HepG2 (cell line): Measurements from ENCODE around the gene SNPH. TPM values are rescaled to one million over a fixed set of nuclear protein-coding genes. Genes with fewer than 3 reads are reported as not detected.

ENCODE experiments used
- ATAC-seq: fragments of 200-7000 bp; cut with Tn5 transposase; 3 replicates; pipeline ENCODE4 v1.9.1; 2020; ENCODE audit warnings: mild to moderate bottlenecking, moderate library complexity
- BruUV-seq: library from RNA; stranded (reverse); fragments of 400-500 nt; replicated peaks from 2 replicates; lab custom pipeline; 2021; lab: Mats Ljungman, UMichigan
- CTCF ChIA-PET: fragments of 300-600 bp; formaldehyde crosslinking; extraction: SDS; loops from one replicate; lab custom pipeline; 2021; ENCODE audit warnings: low total read pairs, inconsistent platforms, low intra/inter-chr PET ratio; lab: Yijun Ruan, JAX
- POLR2A ChIA-PET: fragments of 350-600 bp; sonication (Branson Sonifier 250); formaldehyde crosslinking; loops from one replicate; lab custom pipeline; 2020; ENCODE audit warnings: antibody characterized with exemption, inconsistent platforms; lab: Yijun Ruan, JAX
- DNase-seq: peaks from one replicate; pipeline ENCODE4 v3.0.0-alpha.2; 2015; ENCODE audit warnings: low spot score
- FAIRE-seq: peaks from 3 replicates; lab custom pipeline; 2011; peaks lifted over from hg19 to GRCh38; lab: Jason Lieb, UNC
- H2AFZ ChIP-seq: one replicate; pipeline ENCODE4 v1.6.1; 2011; ENCODE audit warnings: low read length, inconsistent platforms
- H3K27ac ChIP-seq: fragments of 300-600 bp; 3 replicates; pipeline ENCODE4 v1.8.0; 2011; ENCODE audit warnings: mixed run types, mild to moderate bottlenecking, mixed read lengths, low read length, inconsistent platforms; ENCODE audit not compliant: insufficient read depth; ENCODE audit errors: extremely low read length
- H3K27me3 ChIP-seq, 2 experiments: fragments of 200-600 bp in 1 of 2; 2 replicates in 1 of 2; 3 replicates in 1 of 2; pipeline versions ENCODE4 v1.6.0 to v1.8.0; 2011; ENCODE audit warnings: low read length in 2 of 2, mild to moderate bottlenecking in 2 of 2, moderate library complexity in 2 of 2, inconsistent platforms in 1 of 2; ENCODE audit not compliant: insufficient read depth in 2 of 2, control insufficient read depth in 1 of 2
- H3K36me3 ChIP-seq, 2 experiments: fragments of 200-600 bp in 1 of 2; replicated peaks in 1 of 2; 2 replicates in 1 of 2; 3 replicates in 1 of 2; pipeline versions ENCODE4 v1.5.1 to v1.8.0; 2011; ENCODE audit warnings: low read length in 2 of 2, inconsistent platforms in 1 of 2; ENCODE audit not compliant: insufficient read depth in 2 of 2, control insufficient read depth in 1 of 2
- H3K4me1 ChIP-seq: 2 replicates; pipeline ENCODE4 v1.5.1; 2012; ENCODE audit warnings: low read length, inconsistent platforms; ENCODE audit not compliant: insufficient read depth
- H3K4me2 ChIP-seq: 2 replicates; pipeline ENCODE4 v1.6.0; 2011; ENCODE audit warnings: low read depth, low read length, inconsistent platforms
- H3K4me3 ChIP-seq, 3 experiments: fragments of 200-600 bp in 1 of 3; sonication (generic), shearing (Covaris generic) in 1 of 3; replicated peaks in 1 of 3; 2 replicates each; pipeline ENCODE4 v1.5.1; 2011 to 2016; ENCODE audit warnings: low read length in 3 of 3, inconsistent platforms in 2 of 3, low read depth in 2 of 3, mild to moderate bottlenecking in 2 of 3, control low read depth in 1 of 3, mixed read lengths in 1 of 3; ENCODE audit not compliant: insufficient read depth in 1 of 3
- H3K79me2 ChIP-seq: one replicate; pipeline ENCODE4 v1.6.1; 2011; ENCODE audit warnings: low read length, inconsistent platforms; ENCODE audit not compliant: insufficient read depth
- H3K9ac ChIP-seq: 2 replicates; pipeline ENCODE4 v1.6.0; 2011; ENCODE audit warnings: mild to moderate bottlenecking, low read depth, low read length, inconsistent platforms; ENCODE audit not compliant: insufficient read depth
- H3K9me3 ChIP-seq: 2 replicates; pipeline ENCODE4 v1.5.1; 2012; ENCODE audit warnings: mild to moderate bottlenecking, low read length
- H4K20me1 ChIP-seq: 2 replicates; pipeline ENCODE4 v1.6.0; 2011; ENCODE audit warnings: inconsistent platforms, mild to moderate bottlenecking, low read length, moderate library complexity; ENCODE audit not compliant: insufficient read depth
- AGO2 ChIP-seq: fragments of 200-400 bp; formaldehyde crosslinking; optimal IDR thresholded peaks from 2 replicates; pipeline ENCODE3; 2017; ENCODE audit warnings: mild to moderate bottlenecking, low read depth, low read length, moderate library complexity
- ARHGAP35 ChIP-seq: sonication (generic); formaldehyde crosslinking; IDR thresholded peaks from 2 replicates; pipeline ENCODE4 v1.9.0; 2022; ENCODE audit warnings: mild to moderate bottlenecking, inconsistent platforms, moderate library complexity, missing genetic modification reagents, borderline replicate concordance
- BORCS8-MEF2B ChIP-seq: sonication (generic); formaldehyde crosslinking; IDR thresholded peaks from 2 replicates; pipeline ENCODE4 v1.8.0; 2022; ENCODE audit warnings: mild to moderate bottlenecking, missing genetic modification reagents
- CEBPB ChIP-seq: IDR thresholded peaks from 2 replicates; pipeline ENCODE4 v1.6.1; 2011; ENCODE audit warnings: low read depth, low read length, improper control_type of control experiment, borderline replicate concordance
- CEBPG ChIP-seq: IDR thresholded peaks from 2 replicates; pipeline ENCODE4 v1.6.1; 2016
- HNF4A ChIP-seq: sonication (generic); formaldehyde crosslinking; IDR thresholded peaks from 2 replicates; pipeline ENCODE4 v1.4.0; 2020; ENCODE audit warnings: missing genetic modification reagents
- JARID2 ChIP-seq: sonication (generic); formaldehyde crosslinking; IDR thresholded peaks from 2 replicates; pipeline ENCODE4 v1.8.1; 2023; ENCODE audit warnings: missing genetic modification reagents, inconsistent platforms; ENCODE audit not compliant: insufficient replicate concordance
- NCOA1 ChIP-seq: sonication (generic); formaldehyde crosslinking; IDR thresholded peaks from 2 replicates; pipeline ENCODE4 v1.9.0; 2021; ENCODE audit warnings: missing genetic modification reagents
- ZNF138 ChIP-seq: sonication (generic); formaldehyde crosslinking; IDR thresholded peaks from 2 replicates; pipeline ENCODE4 v1.5.0; 2020; ENCODE audit warnings: mild to moderate bottlenecking, low read depth, missing genetic modification reagents
- ZNF205 ChIP-seq: IDR thresholded peaks from 2 replicates; pipeline ENCODE4 v1.6.1; 2018; ENCODE audit warnings: missing biosample characterization, missing genetic modification reagents
- ZNF329 ChIP-seq: sonication (generic); formaldehyde crosslinking; IDR thresholded peaks from 2 replicates; pipeline ENCODE4 v1.9.0; 2021; ENCODE audit warnings: low read depth, mild to moderate bottlenecking, missing genetic modification reagents
- ZNF564 ChIP-seq: sonication (generic); formaldehyde crosslinking; IDR thresholded peaks from 2 replicates; pipeline ENCODE4 v1.8.1; 2023; ENCODE audit warnings: mild to moderate bottlenecking, missing genetic modification reagents
- ZNF747 ChIP-seq: sonication (generic); formaldehyde crosslinking; IDR thresholded peaks from 2 replicates; pipeline ENCODE4 v1.8.1; 2023; ENCODE audit warnings: missing genetic modification reagents, mild to moderate bottlenecking, borderline replicate concordance
- ZSCAN9 ChIP-seq: IDR thresholded peaks from 2 replicates; pipeline ENCODE4 v1.6.1; 2016; ENCODE audit warnings: borderline replicate concordance
- WGBS: methylation state at CpG from one replicate; pipeline ENCODE4 v1.1.6; 2017; ENCODE audit warnings: low lambda C conversion rate; 5-methylcytosine and 5-hydroxymethylcytosine counted together
- in situ Hi-C: cut with HindIII; loops from 2 replicates; pipeline ENCODE4 v1.10.0; 2017; ENCODE audit warnings: low pct_unique_long_range_greater_than_20kb; ENCODE audit not compliant: extremely low pct_ligation_motif_present
- intact Hi-C: fragments of 100-400 bp; cut with micrococcal nuclease; formaldehyde crosslinking; loops from one replicate; pipeline ENCODE4 v1.10.0; 2022; ENCODE audit not compliant: unreplicated experiment
- polyA plus RNA-seq, 8 experiments: library from polyadenylated mRNA; depleted of rRNA in 3 of 8; stranded (reverse) in 7 of 8; unstranded in 1 of 8; fragments of >200 nt; fragmentation: Illumina TruSeq in 4 of 8; extraction: Trizol in 4 of 8; gene quantifications; 2 replicates each; pipeline versions ENCODE4 v1.2.1 to v1.2.3, GENCODE V29; 2011 to 2016; ENCODE audit warnings: low read depth in 4 of 8, missing spikeins in 1 of 8, mixed read lengths in 1 of 8; ENCODE audit not compliant: insufficient read depth in 1 of 8
- total RNA-seq, 5 experiments: library from RNA; depleted of rRNA; stranded (reverse); fragments of >200 nt; fragmentation: Illumina TruSeq; extraction: Trizol; gene quantifications; 2 replicates each; pipeline ENCODE4 v1.2.3, GENCODE V29; 2016; ENCODE audit warnings: low read depth in 1 of 5
- TF ChIP-seq, protein P1 (sequence below), 2 experiments: IDR thresholded peaks; 2 replicates each; pipeline ENCODE4 v1.6.1; 2011 to 2012; ENCODE audit warnings: low read length in 2 of 2, borderline replicate concordance in 1 of 2, low read depth in 1 of 2, mild to moderate bottlenecking in 1 of 2, moderate library complexity in 1 of 2
- TF ChIP-seq, protein P2 (sequence below): sonication (generic); formaldehyde crosslinking; IDR thresholded peaks from 2 replicates; pipeline ENCODE4 v1.5.1; 2020; ENCODE audit warnings: mild to moderate bottlenecking, missing genetic modification reagents

Gene SNPH
- total and polyA plus RNA-seq, 2 of the 13 experiments (the other 11 are each of a cell fraction or from before 2014, with no cell fraction given), result 0.09 TPM; not detected in 1

- BruUV-seq, result no TSS peak
- DNase-seq, result no peak
- H3K4me3 ChIP-seq, result no peak overlapping the region
- no peaks in the 10 kb centered on the region for H3K27me3 ChIP-seq
- intact Hi-C loops (no loop called here), in situ Hi-C loops (no loop called here)
- H3K27ac ChIP-seq, result no peak overlapping the region
- ChIA-PET POLR2A (interaction anchor here (3.3 kb wide), 1 partner anchor 9 kb away, joined by 35 read pairs; no protein-coding TSS in a partner anchor), CTCF (no interaction called here)
- peaks cover 8 to 13% of the 10 kb centered on the region in 2 experiments; a peak in 3 of 5 replicates for H3K36me3 ChIP-seq
- H3K79me2 ChIP-seq, result peaks cover 15% of the 10 kb centered on the region
- peak; percentile 18 for FAIRE-seq
- no peak overlapping the region for H3K4me2 ChIP-seq
- no peak overlapping the region for H2AFZ ChIP-seq
- peaks cover 3% of the 10 kb centered on the region; the same call in 1 of the 2 replicates for H4K20me1 ChIP-seq
- peaks cover 40% of the 10 kb centered on the region for H3K4me1 ChIP-seq
- WGBS, result 93% methylated on average over 11 of the region's 11 CpGs
- no peak overlapping the region for H3K9ac ChIP-seq
- no peaks in the 10 kb centered on the region for H3K9me3 ChIP-seq
- no peak for ATAC-seq
- 0 out of 2 replicates have a peak, but pooled peaks have one; percentile 37 for TF ChIP-seq ARHGAP35
- TF ChIP-seq, protein P1, sequence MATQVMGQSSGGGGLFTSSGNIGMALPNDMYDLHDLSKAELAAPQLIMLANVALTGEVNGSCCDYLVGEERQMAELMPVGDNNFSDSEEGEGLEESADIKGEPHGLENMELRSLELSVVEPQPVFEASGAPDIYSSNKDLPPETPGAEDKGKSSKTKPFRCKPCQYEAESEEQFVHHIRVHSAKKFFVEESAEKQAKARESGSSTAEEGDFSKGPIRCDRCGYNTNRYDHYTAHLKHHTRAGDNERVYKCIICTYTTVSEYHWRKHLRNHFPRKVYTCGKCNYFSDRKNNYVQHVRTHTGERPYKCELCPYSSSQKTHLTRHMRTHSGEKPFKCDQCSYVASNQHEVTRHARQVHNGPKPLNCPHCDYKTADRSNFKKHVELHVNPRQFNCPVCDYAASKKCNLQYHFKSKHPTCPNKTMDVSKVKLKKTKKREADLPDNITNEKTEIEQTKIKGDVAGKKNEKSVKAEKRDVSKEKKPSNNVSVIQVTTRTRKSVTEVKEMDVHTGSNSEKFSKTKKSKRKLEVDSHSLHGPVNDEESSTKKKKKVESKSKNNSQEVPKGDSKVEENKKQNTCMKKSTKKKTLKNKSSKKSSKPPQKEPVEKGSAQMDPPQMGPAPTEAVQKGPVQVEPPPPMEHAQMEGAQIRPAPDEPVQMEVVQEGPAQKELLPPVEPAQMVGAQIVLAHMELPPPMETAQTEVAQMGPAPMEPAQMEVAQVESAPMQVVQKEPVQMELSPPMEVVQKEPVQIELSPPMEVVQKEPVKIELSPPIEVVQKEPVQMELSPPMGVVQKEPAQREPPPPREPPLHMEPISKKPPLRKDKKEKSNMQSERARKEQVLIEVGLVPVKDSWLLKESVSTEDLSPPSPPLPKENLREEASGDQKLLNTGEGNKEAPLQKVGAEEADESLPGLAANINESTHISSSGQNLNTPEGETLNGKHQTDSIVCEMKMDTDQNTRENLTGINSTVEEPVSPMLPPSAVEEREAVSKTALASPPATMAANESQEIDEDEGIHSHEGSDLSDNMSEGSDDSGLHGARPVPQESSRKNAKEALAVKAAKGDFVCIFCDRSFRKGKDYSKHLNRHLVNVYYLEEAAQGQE (IDR thresholded peaks at IDR 0.05; ENCODE audit: borderline replicate concordance in 1 of 2, low read depth in 1 of 2, low read length in 2 of 2), result peak in 1 of 2 experiments; percentile 53; a peak in 1 of 4 replicates
- peak; percentile 93 for TF ChIP-seq ZNF564
- peak; percentile 6; the same call in 1 of the 2 replicates for TF ChIP-seq ZNF138 (CRISPR knock-in tag)
- no peak for TF ChIP-seq JARID2 (CRISPR knock-in tag)
- no peak for TF ChIP-seq ZNF747 (CRISPR knock-in tag)
- TF ChIP-seq AGO2, result peak; percentile 52
- TF ChIP-seq ZNF329 (CRISPR knock-in tag), result no peak
- 0 out of 2 replicates have a peak, but pooled peaks have one; percentile 56 for TF ChIP-seq BORCS8-MEF2B (CRISPR knock-in tag)
- TF ChIP-seq CEBPB, result peak; percentile 48
- TF ChIP-seq HNF4A (CRISPR knock-in tag), result no peak
- TF ChIP-seq NCOA1 (CRISPR knock-in tag), result 0 out of 2 replicates have a peak, but pooled peaks have one; percentile 28
- TF ChIP-seq ZNF205 (CRISPR knock-in tag), result no peak
- TF ChIP-seq, protein P2, sequence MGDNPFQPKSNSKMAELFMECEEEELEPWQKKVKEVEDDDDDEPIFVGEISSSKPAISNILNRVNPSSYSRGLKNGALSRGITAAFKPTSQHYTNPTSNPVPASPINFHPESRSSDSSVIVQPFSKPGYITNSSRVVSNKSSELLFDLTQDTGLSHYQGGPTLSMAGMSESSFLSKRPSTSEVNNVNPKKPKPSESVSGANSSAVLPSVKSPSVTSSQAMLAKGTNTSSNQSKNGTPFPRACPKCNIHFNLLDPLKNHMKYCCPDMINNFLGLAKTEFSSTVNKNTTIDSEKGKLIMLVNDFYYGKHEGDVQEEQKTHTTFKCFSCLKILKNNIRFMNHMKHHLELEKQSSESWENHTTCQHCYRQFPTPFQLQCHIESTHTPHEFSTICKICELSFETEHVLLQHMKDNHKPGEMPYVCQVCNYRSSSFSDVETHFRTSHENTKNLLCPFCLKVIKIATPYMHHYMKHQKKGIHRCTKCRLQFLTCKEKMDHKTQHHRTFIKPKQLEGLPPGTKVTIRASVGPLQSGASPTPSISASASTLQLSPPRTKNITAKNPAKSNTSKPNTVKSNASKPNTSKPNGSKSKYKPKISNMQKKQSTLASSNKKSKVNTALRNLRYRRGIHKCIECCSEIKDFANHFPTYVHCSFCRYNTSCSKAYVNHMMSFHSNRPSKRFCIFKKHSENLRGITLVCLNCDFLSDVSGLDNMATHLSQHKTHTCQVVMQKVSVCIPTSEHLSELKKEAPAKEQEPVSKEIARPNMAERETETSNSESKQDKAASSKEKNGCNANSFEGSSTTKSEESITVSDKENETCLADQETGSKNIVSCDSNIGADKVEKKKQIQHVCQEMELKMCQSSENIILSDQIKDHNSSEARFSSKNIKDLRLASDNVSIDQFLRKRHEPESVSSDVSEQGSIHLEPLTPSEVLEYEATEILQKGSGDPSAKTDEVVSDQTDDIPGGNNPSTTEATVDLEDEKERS (CRISPR knock-in tag), result no peak
- no peak for TF ChIP-seq ZSCAN9 (CRISPR knock-in tag)
- 0 out of 2 replicates have a peak, but pooled peaks have one; percentile 23 for TF ChIP-seq CEBPG
Observed at GRCh38 chr20:1333462-1334369, 67.6 kb downstream of the SNPH start.
